ENCODE results near the gene CEACAM16. TPM values are rescaled to one million over a fixed set of nuclear protein-coding genes. Genes with fewer than 3 reads are reported as not detected.

CEACAM16 gene
- total RNA-seq, 1 donor from 2014 or later: not detected

DNA sequence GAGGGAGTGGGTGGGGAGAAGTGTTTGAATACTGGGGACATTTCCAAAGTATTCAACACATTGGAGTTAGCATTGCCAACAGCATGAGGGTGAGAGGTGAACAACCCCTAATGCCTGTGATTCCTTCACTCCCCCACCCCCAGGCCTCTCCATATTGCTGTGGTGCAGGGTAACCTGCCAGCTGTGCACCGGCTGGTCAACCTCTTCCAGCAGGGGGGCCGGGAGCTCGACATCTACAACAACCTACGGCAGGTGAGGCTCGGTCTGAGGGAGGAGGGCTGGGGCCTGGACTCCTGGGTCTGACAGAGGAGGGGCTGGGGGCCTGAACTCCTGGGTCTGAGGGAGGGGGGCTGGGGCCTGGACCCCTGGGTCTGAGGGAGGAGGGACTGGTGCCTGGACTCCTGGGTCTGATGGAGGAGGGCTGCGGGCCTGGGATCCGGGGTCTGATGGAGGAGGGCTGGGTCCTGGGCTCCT is 57.2 kb downstream of the CEACAM16 start:
- FAIRE-seq (no peak), DNase-seq (ENCODE audit: low spot score in 2 of 2) (no peak)

DNA sequence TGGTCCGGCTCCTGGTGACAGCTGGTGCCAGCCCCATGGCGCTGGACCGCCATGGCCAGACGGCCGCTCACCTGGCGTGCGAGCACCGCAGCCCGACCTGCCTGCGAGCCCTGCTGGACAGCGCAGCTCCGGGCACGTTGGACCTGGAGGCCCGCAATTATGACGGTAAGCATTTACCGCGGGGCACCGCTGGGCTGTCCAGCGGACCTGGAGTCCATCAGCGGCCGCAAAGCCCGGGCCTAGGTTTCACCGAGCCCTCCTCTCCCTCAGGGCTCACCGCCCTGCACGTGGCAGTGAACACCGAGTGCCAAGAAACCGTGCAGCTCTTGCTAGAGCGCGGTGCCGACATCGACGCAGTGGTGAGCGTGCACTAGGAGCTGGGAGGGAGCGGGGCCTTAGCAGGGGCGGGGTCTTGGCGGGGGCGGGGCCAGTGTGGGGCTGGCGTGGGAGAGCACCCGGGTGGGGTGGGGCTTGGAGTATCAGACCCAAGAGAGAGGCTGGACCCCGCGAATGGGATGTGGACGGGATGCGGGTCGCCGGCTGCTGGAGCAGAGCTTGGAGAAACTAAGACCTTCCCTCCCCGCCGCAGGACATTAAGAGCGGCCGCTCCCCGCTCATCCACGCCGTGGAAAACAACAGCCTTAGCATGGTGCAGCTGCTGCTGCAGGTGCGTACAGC is 58.2 kb downstream of the CEACAM16 start:
- DNase-seq (ENCODE audit: low spot score in 2 of 2) (peak; percentile 55 to 70), FAIRE-seq (no peak)

DNA sequence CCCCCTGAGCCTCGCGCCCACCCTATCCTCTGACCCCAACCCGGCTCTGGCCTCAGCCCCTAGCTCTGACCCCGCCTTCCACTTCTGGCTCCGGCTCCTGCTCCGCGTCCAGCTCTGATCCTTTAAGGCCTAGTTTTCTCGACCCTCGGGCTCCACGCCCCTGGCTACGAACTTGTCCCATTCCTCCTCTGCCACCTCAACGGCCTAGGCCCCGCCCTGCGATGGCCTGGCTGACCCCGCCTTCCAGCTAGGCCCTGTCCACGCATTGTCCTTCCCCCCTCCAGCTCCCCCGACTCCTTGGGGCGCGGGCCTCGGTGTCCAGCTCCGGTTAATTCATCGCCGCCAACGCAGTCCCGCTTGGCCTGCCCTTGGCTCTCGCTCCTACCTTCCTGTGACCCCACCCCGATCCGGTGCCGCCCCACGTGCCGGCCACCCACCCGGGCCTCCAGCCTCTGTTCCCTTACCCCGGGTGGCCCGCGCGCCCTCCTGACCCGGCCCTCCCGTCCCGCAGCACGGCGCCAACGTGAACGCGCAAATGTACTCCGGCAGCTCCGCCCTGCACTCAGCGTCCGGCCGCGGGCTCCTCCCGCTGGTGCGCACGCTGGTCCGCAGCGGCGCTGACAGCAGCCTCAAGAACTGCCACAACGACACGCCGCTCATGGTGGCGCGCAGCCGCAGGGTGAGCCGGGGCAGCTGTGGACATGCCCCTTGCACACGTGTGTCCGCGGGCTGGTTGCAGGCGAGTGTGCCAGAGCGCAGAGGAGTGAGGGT is 59.0 kb downstream of the CEACAM16 start:
- DNase-seq (ENCODE audit: low spot score in 2 of 2) (peak; percentile 58 to 75), FAIRE-seq (no peak)

DNA sequence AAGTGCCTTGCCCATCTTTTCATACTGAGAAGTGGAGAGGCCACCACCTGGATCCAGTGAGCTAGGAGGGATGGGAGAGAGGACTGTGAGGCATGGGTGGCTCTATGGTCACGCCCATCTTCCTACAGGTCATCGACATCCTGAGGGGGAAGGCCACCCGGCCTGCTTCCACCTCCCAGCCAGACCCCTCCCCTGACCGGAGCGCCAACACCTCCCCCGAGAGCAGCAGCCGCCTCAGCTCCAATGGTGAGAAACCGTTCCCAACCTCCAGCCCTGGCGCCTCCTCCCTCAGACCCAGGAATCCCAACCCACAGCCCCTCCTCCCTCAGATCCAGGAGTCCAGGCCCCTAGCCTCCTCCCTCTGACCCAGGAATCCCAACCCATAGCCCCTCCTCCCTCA is 59.6 kb downstream of the CEACAM16 start:
- no peak for FAIRE-seq
- no peak for DNase-seq (ENCODE audit: low spot score in 2 of 2)

DNA sequence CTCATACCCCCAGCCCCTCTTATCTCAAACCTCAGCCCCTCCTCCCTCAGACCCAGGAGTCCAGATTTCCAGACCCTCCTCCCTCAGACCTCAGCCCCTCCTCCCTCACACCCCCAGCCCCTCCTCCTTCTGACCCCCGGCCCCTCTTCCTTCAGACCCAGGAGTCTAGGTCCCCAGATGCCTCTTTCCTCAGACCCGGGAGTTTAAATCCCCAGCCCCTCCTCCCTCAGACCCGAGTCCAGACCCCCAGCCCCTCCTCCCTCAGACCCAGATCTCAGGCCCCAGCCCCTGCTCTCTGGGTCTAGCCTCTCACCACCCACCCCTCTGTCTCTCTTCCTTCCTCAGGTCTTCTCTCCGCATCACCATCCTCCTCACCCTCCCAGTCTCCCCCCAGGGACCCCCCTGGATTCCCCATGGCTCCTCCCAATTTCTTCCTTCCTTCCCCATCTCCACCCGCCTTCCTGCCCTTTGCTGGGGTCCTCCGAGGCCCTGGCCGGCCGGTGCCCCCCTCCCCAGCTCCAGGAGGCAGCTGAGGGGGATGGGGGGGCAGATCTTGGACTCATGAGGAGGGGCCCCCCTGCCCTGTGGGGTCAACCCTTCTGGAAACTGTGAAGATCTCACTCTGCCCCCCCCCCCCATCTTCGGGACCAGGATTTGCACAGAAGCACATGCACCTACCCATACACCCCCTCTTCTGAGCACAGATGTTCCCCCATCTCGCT is 60.3 kb downstream of the CEACAM16 start:
- no peak for FAIRE-seq
- no peak for DNase-seq (ENCODE audit: low spot score in 2 of 2)

Small RNA genes lying within 50 kb of the gene (small RNA-seq; reads per million reads assigned to genes)
- not detected for gene RF00285

Other genes starting within 250 kb of the CEACAM16 start
- 19.2 TPM for gene ZNF180, start 198.6 kb upstream of the CEACAM16 start, total RNA-seq
- not detected for gene CEACAM20, start 169.5 kb upstream of the CEACAM16 start, total RNA-seq
- gene IGSF23, start 85.6 kb upstream of the CEACAM16 start, total RNA-seq: not detected
- gene PVR, start 55.2 kb upstream of the CEACAM16 start, total RNA-seq: 23.2 TPM
- 0.82 TPM for gene CEACAM19, start 27.7 kb upstream of the CEACAM16 start, total RNA-seq
- gene BCL3, start 49.6 kb downstream of the CEACAM16 start, total RNA-seq: 0.41 TPM
- gene CBLC, start 78.7 kb downstream of the CEACAM16 start, total RNA-seq: not detected
- 5.7 TPM for gene BCAM, start 110.0 kb downstream of the CEACAM16 start, total RNA-seq
- 26.1 TPM for gene NECTIN2, start 147.1 kb downstream of the CEACAM16 start, total RNA-seq
- gene TOMM40, start 192.1 kb downstream of the CEACAM16 start, total RNA-seq: 30.6 TPM
- gene APOE, start 206.6 kb downstream of the CEACAM16 start, total RNA-seq: 77.0 TPM
- 2.9 TPM for gene APOC1, start 215.5 kb downstream of the CEACAM16 start, total RNA-seq
- not detected for gene APOC4, start 243.1 kb downstream of the CEACAM16 start, total RNA-seq
- 0.41 TPM for gene APOC2, start 246.9 kb downstream of the CEACAM16 start, total RNA-seq

Data from frontal cortex (tissue), 4 donors.